Measurements from ENCODE around the gene KLHL21.

The KLHL21 gene

GRCh38 chr1:6546326-6546725 lies 56.3 kb downstream of the KLHL21 start:
- no peak for DNase-seq

GRCh38 chr1:6545276-6546112 lies 57.2 kb downstream of the KLHL21 start:
- no peak for DNase-seq

- no peak for DNase-seq
Observed at GRCh38 chr1:6544831-6545230, 57.8 kb downstream of the KLHL21 start.
